HepG2 (cell line): ENCODE measurements around the gene RFX7. TPM values are rescaled to one million over a fixed set of nuclear protein-coding genes. Genes with fewer than 3 reads are reported as not detected.

Experiments
- ATAC-seq: fragments of 200-7000 bp; cut with Tn5 transposase; 3 replicates; pipeline ENCODE4 v1.9.1; 2020; ENCODE audit warnings: mild to moderate bottlenecking, moderate library complexity
- BruUV-seq: library from RNA; stranded (reverse); fragments of 400-500 nt; replicated peaks from 2 replicates; lab custom pipeline; 2021; lab: Mats Ljungman, UMichigan
- CTCF ChIA-PET: fragments of 300-600 bp; formaldehyde crosslinking; extraction: SDS; loops from one replicate; lab custom pipeline; 2021; ENCODE audit warnings: low total read pairs, inconsistent platforms, low intra/inter-chr PET ratio; lab: Yijun Ruan, JAX
- POLR2A ChIA-PET: fragments of 350-600 bp; sonication (Branson Sonifier 250); formaldehyde crosslinking; loops from one replicate; lab custom pipeline; 2020; ENCODE audit warnings: antibody characterized with exemption, inconsistent platforms; lab: Yijun Ruan, JAX
- DNase-seq: peaks from one replicate; pipeline ENCODE4 v3.0.0-alpha.2; 2015; ENCODE audit warnings: low spot score
- FAIRE-seq: peaks from 3 replicates; lab custom pipeline; 2011; peaks lifted over from hg19 to GRCh38; lab: Jason Lieb, UNC
- H2AFZ ChIP-seq: one replicate; pipeline ENCODE4 v1.6.1; 2011; ENCODE audit warnings: low read length, inconsistent platforms
- H3K27ac ChIP-seq: fragments of 300-600 bp; 3 replicates; pipeline ENCODE4 v1.8.0; 2011; ENCODE audit warnings: mixed run types, mild to moderate bottlenecking, mixed read lengths, low read length, inconsistent platforms; ENCODE audit not compliant: insufficient read depth; ENCODE audit errors: extremely low read length
- H3K27me3 ChIP-seq, 2 experiments: fragments of 200-600 bp in 1 of 2; 2 replicates in 1 of 2; 3 replicates in 1 of 2; pipeline versions ENCODE4 v1.6.0 to v1.8.0; 2011; ENCODE audit warnings: low read length in 2 of 2, mild to moderate bottlenecking in 2 of 2, moderate library complexity in 2 of 2, inconsistent platforms in 1 of 2; ENCODE audit not compliant: insufficient read depth in 2 of 2, control insufficient read depth in 1 of 2
- H3K36me3 ChIP-seq, 2 experiments: fragments of 200-600 bp in 1 of 2; replicated peaks in 1 of 2; 2 replicates in 1 of 2; 3 replicates in 1 of 2; pipeline versions ENCODE4 v1.5.1 to v1.8.0; 2011; ENCODE audit warnings: low read length in 2 of 2, inconsistent platforms in 1 of 2; ENCODE audit not compliant: insufficient read depth in 2 of 2, control insufficient read depth in 1 of 2
- H3K4me1 ChIP-seq: 2 replicates; pipeline ENCODE4 v1.5.1; 2012; ENCODE audit warnings: low read length, inconsistent platforms; ENCODE audit not compliant: insufficient read depth
- H3K4me2 ChIP-seq: 2 replicates; pipeline ENCODE4 v1.6.0; 2011; ENCODE audit warnings: low read depth, low read length, inconsistent platforms
- H3K4me3 ChIP-seq, 3 experiments: fragments of 200-600 bp in 1 of 3; sonication (generic), shearing (Covaris generic) in 1 of 3; replicated peaks in 1 of 3; 2 replicates each; pipeline ENCODE4 v1.5.1; 2011 to 2016; ENCODE audit warnings: low read length in 3 of 3, inconsistent platforms in 2 of 3, low read depth in 2 of 3, mild to moderate bottlenecking in 2 of 3, control low read depth in 1 of 3, mixed read lengths in 1 of 3; ENCODE audit not compliant: insufficient read depth in 1 of 3
- H3K79me2 ChIP-seq: one replicate; pipeline ENCODE4 v1.6.1; 2011; ENCODE audit warnings: low read length, inconsistent platforms; ENCODE audit not compliant: insufficient read depth
- H3K9ac ChIP-seq: 2 replicates; pipeline ENCODE4 v1.6.0; 2011; ENCODE audit warnings: mild to moderate bottlenecking, low read depth, low read length, inconsistent platforms; ENCODE audit not compliant: insufficient read depth
- H3K9me3 ChIP-seq: 2 replicates; pipeline ENCODE4 v1.5.1; 2012; ENCODE audit warnings: mild to moderate bottlenecking, low read length
- H4K20me1 ChIP-seq: 2 replicates; pipeline ENCODE4 v1.6.0; 2011; ENCODE audit warnings: inconsistent platforms, mild to moderate bottlenecking, low read length, moderate library complexity; ENCODE audit not compliant: insufficient read depth
- ARID5B ChIP-seq: IDR thresholded peaks from 2 replicates; pipeline ENCODE4 v1.4.0; 2020; ENCODE audit warnings: mild to moderate bottlenecking, missing genetic modification reagents
- PRDM4 ChIP-seq: sonication (generic); formaldehyde crosslinking; IDR thresholded peaks from 2 replicates; pipeline ENCODE4 v1.9.0; 2021; ENCODE audit warnings: missing genetic modification reagents, borderline replicate concordance
- RFX5 ChIP-seq: IDR thresholded peaks from 2 replicates; pipeline ENCODE4 v1.6.1; 2011; ENCODE audit warnings: low read depth, low read length, improper control_type of control experiment
- YY1 ChIP-seq: IDR thresholded peaks from 2 replicates; pipeline ENCODE4 v1.6.1; 2011; ENCODE audit warnings: low read length, low read depth, moderate library complexity, mild to moderate bottlenecking; ENCODE audit not compliant: insufficient read depth, insufficient replicate concordance
- ZNF331 ChIP-seq: sonication (generic); formaldehyde crosslinking; IDR thresholded peaks from 2 replicates; pipeline ENCODE4 v1.4.0; 2020; ENCODE audit warnings: missing genetic modification reagents
- ZNF724P ChIP-seq: sonication (generic); formaldehyde crosslinking; IDR thresholded peaks from 2 replicates; pipeline ENCODE4 v1.8.0; 2022; ENCODE audit warnings: missing genetic modification reagents, borderline replicate concordance
- WGBS: methylation state at CpG from one replicate; pipeline ENCODE4 v1.1.6; 2017; ENCODE audit warnings: low lambda C conversion rate; 5-methylcytosine and 5-hydroxymethylcytosine counted together
- in situ Hi-C: cut with HindIII; loops from 2 replicates; pipeline ENCODE4 v1.10.0; 2017; ENCODE audit warnings: low pct_unique_long_range_greater_than_20kb; ENCODE audit not compliant: extremely low pct_ligation_motif_present
- intact Hi-C: fragments of 100-400 bp; cut with micrococcal nuclease; formaldehyde crosslinking; loops from one replicate; pipeline ENCODE4 v1.10.0; 2022; ENCODE audit not compliant: unreplicated experiment
- polyA plus RNA-seq, 8 experiments: library from polyadenylated mRNA; depleted of rRNA in 3 of 8; stranded (reverse) in 7 of 8; unstranded in 1 of 8; fragments of >200 nt; fragmentation: Illumina TruSeq in 4 of 8; extraction: Trizol in 4 of 8; gene quantifications; 2 replicates each; pipeline versions ENCODE4 v1.2.1 to v1.2.3, GENCODE V29; 2011 to 2016; ENCODE audit warnings: low read depth in 4 of 8, missing spikeins in 1 of 8, mixed read lengths in 1 of 8; ENCODE audit not compliant: insufficient read depth in 1 of 8
- total RNA-seq, 5 experiments: library from RNA; depleted of rRNA; stranded (reverse); fragments of >200 nt; fragmentation: Illumina TruSeq; extraction: Trizol; gene quantifications; 2 replicates each; pipeline ENCODE4 v1.2.3, GENCODE V29; 2016; ENCODE audit warnings: low read depth in 1 of 5

The RFX7 gene
- total and polyA plus RNA-seq, 2 of the 13 experiments (the other 11 are each of a cell fraction or from before 2014, with no cell fraction given), result 8.5 to 10.4 TPM

- TF ChIP-seq ARID5B (CRISPR knock-in tag) (no peak), PRDM4 (CRISPR knock-in tag) (no peak)
Observed at GRCh38 chr15:56174649-56175048, 69.0 kb downstream of the RFX7 start (continued).

GRCh38 chr15:56168394-56168793 is 75.3 kb downstream of the RFX7 start:
- BruUV-seq, result no TSS peak
- POLR2A ChIA-PET, result no interaction called here
- TF ChIP-seq ZNF724P (no peak), YY1 (no peak), RFX5 (peak; percentile 67; the same call in 1 of the 2 replicates), ZNF331 (CRISPR knock-in tag) (no peak)

More at GRCh38 chr15:56168394-56168793, 75.3 kb downstream of the RFX7 start:
- H3K27me3 ChIP-seq, result no peaks in the 10 kb centered on the region
- H3K4me3 ChIP-seq, result no peak overlapping the region
- CTCF ChIA-PET, result no interaction called here
- H3K9ac ChIP-seq, result no peak overlapping the region
- H3K27ac ChIP-seq, result no peak overlapping the region
- H3K9me3 ChIP-seq, result no peaks in the 10 kb centered on the region
- H3K36me3 ChIP-seq, result peaks cover 5 to 48% of the 10 kb centered on the region in 2 experiments
- intact Hi-C loops (no loop called here), in situ Hi-C loops (no loop called here)
- DNase-seq, result no peak
- H3K4me2 ChIP-seq, result no peak overlapping the region
- no peak overlapping the region for H2AFZ ChIP-seq
- no peak for ATAC-seq
- 74% methylated on average over 2 of the region's 2 CpGs for whole genome bisulfite sequencing
- peaks cover 16% of the 10 kb centered on the region for H3K79me2 ChIP-seq
- no peaks in the 10 kb centered on the region; the same call in 1 of the 2 replicates for H4K20me1 ChIP-seq
- FAIRE-seq, result no peak
- H3K4me1 ChIP-seq, result 0 out of 2 replicates have a peak, but pooled peaks cover 5% of the 10 kb centered on the region
